Activated naive CD4-positive, alpha-beta T cell (primary cell): ENCODE measurements around the gene LMNB1.
"Not testable (repeated sequence)": the region's sequence is repeated elsewhere in the genome, so short reads cannot be mapped to it uniquely, and the experiment has no call there.

Source experiments
- DNase-seq, 4 experiments: peaks; one replicate each; lab custom pipeline; 2025; lab: John Stamatoyannopoulos, UW

LMNB1 gene

DNA sequence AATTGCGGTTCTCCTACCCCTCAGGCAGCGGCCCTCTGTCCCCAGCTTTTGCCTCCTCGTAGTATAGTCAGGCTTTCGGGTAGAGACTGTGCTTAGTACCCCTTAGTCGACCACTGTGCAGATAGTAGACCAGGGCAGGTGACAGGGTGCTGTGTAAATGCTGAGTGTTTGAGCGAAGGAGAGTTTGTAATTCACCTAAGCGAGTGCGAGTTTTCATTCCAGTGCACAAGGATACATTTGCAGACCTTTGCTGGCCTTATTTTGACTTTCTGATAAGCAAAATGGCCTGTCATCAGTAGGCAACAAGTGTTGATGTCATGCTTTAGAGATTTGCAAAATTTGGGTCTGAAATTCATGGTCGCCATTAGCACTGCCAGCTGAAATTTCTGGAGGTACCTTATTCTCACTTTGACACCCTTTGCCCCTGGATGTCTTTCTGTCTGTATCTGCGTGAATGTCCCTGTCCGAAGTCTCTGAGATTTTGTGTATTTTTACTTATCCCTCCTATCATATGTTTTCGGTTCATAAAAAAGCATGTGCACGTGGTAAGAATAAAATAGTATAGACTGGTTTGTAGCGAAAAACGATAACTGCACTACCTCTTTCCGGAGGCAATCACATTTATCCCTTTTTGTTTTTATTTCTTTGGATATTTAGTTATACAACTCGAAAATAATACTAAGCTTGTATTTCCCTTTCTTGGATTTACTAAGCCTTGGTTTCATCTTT, 1.9 kb downstream of the LMNB1 start:
- DNase-seq, result no peak

DNA sequence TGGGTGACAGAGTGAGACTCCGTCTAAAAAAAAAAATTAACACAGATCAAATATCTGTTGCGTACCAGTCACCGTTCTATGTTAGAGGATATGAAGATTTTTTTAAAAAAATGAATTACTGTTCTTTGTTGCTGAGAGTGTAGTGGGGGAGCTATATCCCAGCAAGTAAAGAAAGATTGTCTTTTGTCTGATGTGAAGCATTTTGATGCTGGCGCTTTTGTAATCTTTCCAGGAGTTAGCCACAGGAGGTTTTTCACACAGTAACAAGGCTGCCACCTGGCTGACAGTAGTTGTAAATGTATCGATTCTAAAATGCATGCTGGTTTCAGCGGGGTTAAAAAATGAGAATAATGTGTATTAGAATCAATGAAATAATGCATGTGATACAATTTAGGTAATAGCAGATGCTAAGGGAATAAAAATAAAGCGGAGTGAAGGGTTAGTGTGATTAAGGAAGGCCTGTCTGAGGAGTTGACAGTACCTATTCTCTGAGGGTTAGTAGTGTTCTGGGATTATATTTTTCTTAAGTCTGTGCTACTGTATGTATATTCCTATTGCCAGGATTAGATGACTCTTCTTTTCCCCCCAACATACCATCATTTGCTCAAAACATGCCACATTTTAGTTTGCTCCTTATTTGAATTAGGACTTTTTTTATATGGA, 3.4 kb downstream of the LMNB1 start:
- DNase-seq, result peak in 1 of 4 experiments; percentile 9

DNA sequence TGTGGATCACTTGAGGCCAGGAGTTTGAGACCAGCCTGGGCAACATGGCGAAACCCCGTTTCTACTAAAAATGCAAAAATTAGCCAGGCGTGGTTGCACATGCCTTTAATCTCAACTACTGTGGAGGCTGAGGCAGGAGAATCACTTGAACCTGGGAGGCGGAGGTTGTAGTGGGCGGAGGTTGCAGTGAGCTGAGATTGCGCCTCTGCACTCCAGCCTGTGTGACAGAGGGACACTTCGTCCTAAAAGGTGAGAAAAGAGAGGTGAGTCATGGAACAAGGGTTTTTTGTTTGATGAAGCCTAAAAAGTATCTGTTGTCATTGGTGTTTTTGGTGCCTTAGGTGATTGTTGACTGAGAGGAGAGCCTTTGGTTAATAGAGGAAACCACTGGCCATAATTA, 11.5 kb downstream of the LMNB1 start:
- not testable (repeated sequence) for DNase-seq

DNA sequence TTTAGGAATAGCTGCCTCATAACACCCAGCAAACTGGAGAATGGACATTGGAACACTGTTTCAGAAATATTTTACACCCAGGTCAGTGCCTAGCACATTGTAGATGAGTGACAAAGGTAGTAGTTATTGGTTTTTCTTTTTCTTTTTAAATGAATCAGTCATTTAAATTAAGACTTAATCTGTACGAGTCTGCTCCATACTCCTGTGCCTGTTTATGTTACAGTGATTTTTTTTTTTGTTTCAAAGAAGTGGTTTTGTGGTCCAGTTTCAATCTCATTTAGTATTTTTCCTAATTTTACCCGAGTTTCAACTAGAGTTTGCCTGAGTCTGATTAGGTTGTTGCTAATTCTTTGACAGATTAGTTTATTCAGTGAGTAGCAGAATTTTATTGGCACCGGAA, 16.2 kb downstream of the LMNB1 start:
- no peak for DNase-seq

GRCh38 chr5:126793648-126794047, 16.7 kb downstream of the LMNB1 start:
- DNase-seq, result not testable (repeated sequence)

GRCh38 chr5:126794157-126794828, 17.4 kb downstream of the LMNB1 start:
- DNase-seq, result no peak

- no peak for DNase-seq
These were observed 22.8 kb downstream of the LMNB1 start for GRCh38 chr5:126799780-126800179.

- no peak for DNase-seq
These were observed 24.4 kb downstream of the LMNB1 start for GRCh38 chr5:126801174-126801991.

- DNase-seq, result no peak
These were observed 25.0 kb downstream of the LMNB1 start for GRCh38 chr5:126801992-126802294.

- no peak for DNase-seq
These were observed 28.1 kb downstream of the LMNB1 start for GRCh38 chr5:126805063-126805462.

- no peak for DNase-seq
These were observed 31.6 kb downstream of the LMNB1 start for GRCh38 chr5:126808521-126808988.

DNA sequence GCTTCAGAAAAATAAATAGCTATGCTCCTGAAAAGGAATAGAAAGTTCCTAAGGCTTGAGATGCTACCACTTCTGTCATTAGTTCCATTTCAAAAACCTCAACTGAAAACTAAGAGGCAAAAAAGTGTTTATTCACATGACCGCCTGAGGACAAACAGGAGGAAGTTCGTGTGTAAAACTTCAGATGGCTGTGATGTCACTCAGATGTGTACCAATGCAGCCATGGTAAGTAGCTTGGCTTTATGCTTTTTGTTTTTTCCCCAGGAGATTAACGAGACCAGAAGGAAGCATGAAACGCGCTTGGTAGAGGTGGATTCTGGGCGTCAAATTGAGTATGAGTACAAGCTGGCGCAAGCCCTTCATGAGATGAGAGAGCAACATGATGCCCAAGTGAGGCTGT, 33.0 kb downstream of the LMNB1 start:
- DNase-seq, result no peak

GRCh38 chr5:126810596-126811380, 33.9 kb downstream of the LMNB1 start:
- no peak for DNase-seq

DNA sequence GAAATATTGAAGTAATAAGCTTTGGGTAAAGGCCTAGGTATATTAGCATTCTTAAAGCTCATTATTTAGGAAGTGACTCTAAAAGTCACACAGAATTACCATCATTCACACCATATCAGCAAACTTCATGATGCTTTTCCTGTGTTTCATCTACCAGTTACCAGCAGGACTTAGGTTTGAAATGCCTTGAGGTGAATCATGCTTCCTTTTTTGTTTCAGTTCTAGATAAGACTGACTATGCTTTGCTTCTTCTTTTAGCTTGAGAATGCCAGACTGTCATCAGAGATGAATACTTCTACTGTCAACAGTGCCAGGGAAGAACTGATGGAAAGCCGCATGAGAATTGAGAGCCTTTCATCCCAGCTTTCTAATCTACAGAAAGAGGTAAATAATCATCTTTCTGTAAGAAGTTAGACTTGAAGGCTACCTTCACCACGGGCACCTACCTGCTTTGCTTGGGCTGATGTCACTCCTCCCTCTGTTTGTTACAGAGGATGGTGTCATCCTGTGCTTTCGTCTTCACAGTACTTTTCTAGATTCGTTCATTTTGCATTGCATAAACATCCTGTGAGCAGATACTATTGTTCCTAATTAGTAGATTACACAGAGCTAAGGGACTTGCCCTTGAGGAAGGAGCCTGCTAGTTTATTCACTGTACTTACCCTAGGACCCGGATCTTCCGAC, 34.7 kb downstream of the LMNB1 start:
- peak in 2 of 4 experiments; percentile 1 to 5 for DNase-seq

GRCh38 chr5:126812199-126812570, 35.2 kb downstream of the LMNB1 start:
- no peak for DNase-seq

DNA sequence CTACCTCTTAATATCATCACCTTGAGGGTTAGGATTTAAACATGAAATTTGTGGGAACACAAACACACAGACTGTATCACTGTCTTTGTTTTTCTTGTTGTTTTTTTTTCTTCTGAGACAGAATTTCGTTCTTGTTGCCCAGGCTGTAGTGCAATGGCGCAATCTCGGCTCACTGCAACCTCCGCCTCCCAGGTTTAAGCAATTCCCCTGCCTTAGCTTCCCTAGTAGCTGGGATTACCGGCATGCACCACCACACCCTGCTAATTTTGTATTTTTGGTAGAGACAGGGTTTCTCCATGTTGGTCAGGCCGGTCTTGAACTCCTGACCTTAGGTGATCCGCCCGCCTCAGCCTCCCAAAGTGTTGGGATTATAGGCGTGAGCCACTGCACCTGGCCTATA, 36.9 kb downstream of the LMNB1 start:
- DNase-seq, result not testable (repeated sequence)

DNA sequence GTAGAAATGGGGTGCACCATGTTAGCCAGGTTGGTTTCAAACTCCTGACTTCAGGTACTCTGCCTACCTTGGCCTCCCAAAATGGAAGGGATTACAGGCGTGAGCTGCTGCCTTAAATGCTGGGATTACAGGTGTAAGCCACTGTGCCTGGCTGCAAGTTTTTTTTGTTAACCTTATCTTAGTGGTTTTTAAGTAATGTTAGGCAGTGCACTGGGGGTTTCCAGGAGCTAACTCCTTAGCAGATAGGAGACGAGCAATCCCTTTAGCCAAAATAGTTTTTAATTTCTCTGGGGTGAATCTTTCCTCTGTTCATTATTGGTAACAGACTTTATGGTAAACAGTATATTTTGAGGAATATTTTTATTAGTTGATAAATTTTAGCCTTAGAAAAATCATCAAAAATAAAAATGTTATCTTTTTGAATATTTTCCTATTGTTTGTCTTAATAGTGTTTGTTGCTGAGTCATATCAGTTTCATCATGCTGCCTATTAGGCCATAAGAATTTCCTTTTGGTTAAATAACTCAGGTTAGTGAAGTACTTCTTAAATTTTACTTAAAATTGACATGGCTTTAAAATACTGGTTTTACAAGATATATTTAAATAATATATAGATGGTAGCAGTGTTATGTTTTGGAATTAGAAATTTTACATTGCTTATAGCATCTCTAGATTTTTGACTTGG, 37.9 kb downstream of the LMNB1 start:
- DNase-seq, result no peak

- no peak for DNase-seq
These were observed 39.7 kb downstream of the LMNB1 start for GRCh38 chr5:126816649-126817048.

DNA sequence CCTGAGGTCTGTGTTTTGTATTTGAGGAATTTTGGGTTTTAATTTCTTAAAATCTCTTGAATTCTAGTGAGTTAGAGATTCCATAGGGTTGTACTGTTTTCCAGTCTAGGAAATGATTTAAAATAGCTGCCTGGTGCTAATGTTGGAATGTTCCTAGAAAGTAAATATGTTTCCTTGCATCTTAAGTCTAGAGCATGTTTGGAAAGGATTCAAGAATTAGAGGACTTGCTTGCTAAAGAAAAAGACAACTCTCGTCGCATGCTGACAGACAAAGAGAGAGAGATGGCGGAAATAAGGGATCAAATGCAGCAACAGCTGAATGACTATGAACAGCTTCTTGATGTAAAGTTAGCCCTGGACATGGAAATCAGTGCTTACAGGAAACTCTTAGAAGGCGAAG, 41.8 kb downstream of the LMNB1 start:
- no peak for DNase-seq

DNA sequence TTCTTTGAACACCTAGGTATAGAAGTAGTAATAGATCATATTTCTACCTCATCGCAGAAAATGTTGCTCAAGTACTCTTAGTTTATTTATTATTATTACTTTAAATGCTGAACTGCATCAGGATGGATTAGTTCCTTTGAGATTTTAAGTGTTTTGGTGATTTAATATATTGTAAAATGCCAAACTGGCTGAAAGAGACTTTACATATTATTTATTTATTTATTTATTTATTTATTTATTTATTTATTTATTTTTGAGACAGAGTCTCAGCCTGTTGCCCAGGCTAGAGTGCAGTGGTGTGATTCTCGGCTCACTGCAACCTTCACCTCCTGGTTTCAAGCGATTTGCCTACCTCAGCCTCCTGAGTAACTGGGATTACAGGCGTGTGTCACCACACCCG, 42.3 kb downstream of the LMNB1 start:
- no peak for DNase-seq
